Neural progenitor cell (in vitro differentiated cells): ENCODE data around the gene FBP1. TPM values are rescaled to one million over a fixed set of nuclear protein-coding genes. Genes with fewer than 3 reads are reported as not detected.

Experiments used
- DNase-seq: peaks from one replicate; pipeline ENCODE4 v3.0.0-alpha.2; 2016; ENCODE audit warnings: low spot score
- H2AFZ ChIP-seq: fragments of 200-600 bp; sonication (generic); replicated peaks from 2 replicates; pipeline ENCODE4 v1.6.1; 2016; ENCODE audit warnings: antibody characterized with exemption
- H3F3A ChIP-seq: fragments of 200-600 bp; sonication (generic); 2 replicates; pipeline ENCODE4 v1.6.1; 2016; ENCODE audit warnings: antibody characterized with exemption, low read depth
- H3K27ac ChIP-seq: fragments of 200-600 bp; sonication (generic); 2 replicates; pipeline ENCODE4 v1.5.1; 2016; ENCODE audit warnings: mild to moderate bottlenecking
- H3K27me3 ChIP-seq: fragments of 200-600 bp; sonication (generic); 2 replicates; pipeline ENCODE4 v1.6.1; 2016; ENCODE audit warnings: mild to moderate bottlenecking, moderate library complexity
- H3K36me3 ChIP-seq: fragments of 200-600 bp; sonication (generic); 2 replicates; pipeline ENCODE4 v1.5.1; 2016
- H3K4me1 ChIP-seq: fragments of 200-600 bp; sonication (generic); 2 replicates; pipeline ENCODE4 v1.6.1; 2016; ENCODE audit warnings: mixed run types
- H3K4me2 ChIP-seq: fragments of 200-600 bp; sonication (generic); 2 replicates; pipeline ENCODE4 v1.6.1; 2016
- H3K4me3 ChIP-seq: fragments of 200-600 bp; sonication (generic); 2 replicates; pipeline ENCODE4 v1.5.1; 2016
- H3K79me2 ChIP-seq: fragments of 200-600 bp; sonication (generic); 2 replicates; pipeline ENCODE4 v1.6.1; 2016; ENCODE audit warnings: low read depth
- H3K9ac ChIP-seq: fragments of 200-600 bp; sonication (generic); 2 replicates; pipeline ENCODE4 v1.6.1; 2016
- H3K9me3 ChIP-seq: fragments of 200-600 bp; sonication (generic); 2 replicates; pipeline ENCODE4 v1.5.1; 2016; ENCODE audit warnings: low read depth
- H4K20me1 ChIP-seq: fragments of 200-600 bp; sonication (generic); 2 replicates; pipeline ENCODE4 v1.6.1; 2016; ENCODE audit warnings: low read depth
- H3K27ac Mint-ChIP-seq: 3 replicates; pipeline ENCODE4 v1.8.0; 2021; ENCODE audit warnings: mixed read lengths
- H3K27me3 Mint-ChIP-seq: 2 replicates; pipeline ENCODE4 v1.8.0; 2022; ENCODE audit warnings: low read depth, mild to moderate bottlenecking, inconsistent platforms, moderate library complexity, mixed read lengths; ENCODE audit not compliant: insufficient read depth
- H3K36me3 Mint-ChIP-seq: 3 replicates; pipeline ENCODE4 v1.8.0; 2021; ENCODE audit warnings: mixed read lengths
- H3K4me1 Mint-ChIP-seq: 3 replicates; pipeline ENCODE4 v1.8.0; 2021; ENCODE audit warnings: mixed read lengths
- H3K4me3 Mint-ChIP-seq: 3 replicates; pipeline ENCODE4 v1.8.0; 2021; ENCODE audit warnings: mild to moderate bottlenecking, moderate library complexity, mixed read lengths
- H3K9me3 Mint-ChIP-seq: 3 replicates; pipeline ENCODE4 v1.8.0; 2020; ENCODE audit warnings: mixed read lengths
- CTCF ChIP-seq: fragments of 200-600 bp; sonication (generic); IDR thresholded peaks from 2 replicates; pipeline ENCODE4 v1.5.1; 2017; ENCODE audit warnings: antibody characterized with exemption, mild to moderate bottlenecking
- EZH2 ChIP-seq: fragments of 200-600 bp; sonication (generic); IDR thresholded peaks from 2 replicates; pipeline ENCODE4 v1.6.1; 2017; ENCODE audit warnings: antibody characterized with exemption, mild to moderate bottlenecking, moderate library complexity
- EZH2phosphoT487 ChIP-seq: fragments of 200-600 bp; sonication (generic); IDR thresholded peaks from 2 replicates; pipeline ENCODE4 v1.6.1; 2017; ENCODE audit warnings: antibody characterized with exemption
- total RNA-seq: library from RNA; depleted of rRNA; stranded (reverse); fragments of >200 nt; gene quantifications from 2 replicates; pipeline ENCODE4 v1.2.3, GENCODE V29; 2015; ENCODE audit warnings: low replicate concordance

FBP1 gene
- total RNA-seq, 1 donor from 2014 or later = not detected

GRCh38 chr9:94622087-94622800 lies 17.1 kb downstream of the FBP1 start:
- H3K36me3 Mint-ChIP-seq = no peaks in the 10 kb centered on the region
- TF ChIP-seq EZH2 (no peak), CTCF (no peak), EZH2phosphoT487 (no peak)
- Histone ChIP-seq H3K9me3 (no peaks in the 10 kb centered on the region), H2AFZ (no peak overlapping the region), H3K27ac (no peak overlapping the region), H3K4me1 (no peaks in the 10 kb centered on the region), H3K9ac (no peak overlapping the region), H3K4me3 (no peak overlapping the region), H4K20me1 (no peaks in the 10 kb centered on the region), H3F3A (no peaks in the 10 kb centered on the region), H3K4me2 (no peak overlapping the region), H3K27me3 (no peaks in the 10 kb centered on the region), H3K36me3 (no peaks in the 10 kb centered on the region), H3K79me2 (no peaks in the 10 kb centered on the region)
- DNase-seq = no peak
- H3K4me1 Mint-ChIP-seq = peaks cover 5% of the 10 kb centered on the region
- H3K9me3 Mint-ChIP-seq = no peaks in the 10 kb centered on the region
- H3K27me3 Mint-ChIP-seq = peaks cover 8% of the 10 kb centered on the region
- no peak overlapping the region for H3K27ac Mint-ChIP-seq
- H3K4me3 Mint-ChIP-seq = no peak overlapping the region

DNA sequence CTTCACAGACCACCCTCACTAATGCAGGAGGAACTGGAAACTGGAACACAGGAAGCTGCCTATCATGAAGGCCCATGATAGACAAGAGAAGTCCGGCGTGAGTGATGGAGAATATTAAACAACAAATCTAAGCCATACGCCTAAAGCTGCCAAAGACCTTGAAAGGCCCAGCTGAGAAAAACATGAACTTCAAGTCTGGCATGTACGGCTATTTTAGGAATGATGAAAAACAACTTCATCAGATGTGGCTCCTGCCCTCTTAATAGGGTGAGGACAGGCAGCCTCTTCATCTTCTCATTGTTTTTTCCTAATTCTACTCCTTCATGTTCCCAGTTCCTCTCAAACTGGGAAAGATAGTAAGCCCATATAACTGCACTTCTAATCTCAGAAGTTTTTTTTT lies 20.3 kb downstream of the FBP1 start:
- TF ChIP-seq EZH2 (no peak), CTCF (no peak), EZH2phosphoT487 (no peak)
- H3K9me3 Mint-ChIP-seq = no peaks in the 10 kb centered on the region
- Histone ChIP-seq H2AFZ (no peak overlapping the region), H3K27ac (no peak overlapping the region), H3K9ac (no peak overlapping the region), H3F3A (no peaks in the 10 kb centered on the region), H3K4me3 (no peak overlapping the region), H4K20me1 (no peaks in the 10 kb centered on the region), H3K36me3 (no peaks in the 10 kb centered on the region), H3K4me1 (no peaks in the 10 kb centered on the region), H3K4me2 (no peak overlapping the region), H3K27me3 (no peaks in the 10 kb centered on the region), H3K9me3 (no peaks in the 10 kb centered on the region), H3K79me2 (no peaks in the 10 kb centered on the region)
- H3K4me3 Mint-ChIP-seq = no peak overlapping the region
- H3K27ac Mint-ChIP-seq = no peak overlapping the region
- no peak for DNase-seq
- no peaks in the 10 kb centered on the region for H3K36me3 Mint-ChIP-seq
- H3K27me3 Mint-ChIP-seq = peaks cover 4% of the 10 kb centered on the region
- no peaks in the 10 kb centered on the region for H3K4me1 Mint-ChIP-seq

DNA sequence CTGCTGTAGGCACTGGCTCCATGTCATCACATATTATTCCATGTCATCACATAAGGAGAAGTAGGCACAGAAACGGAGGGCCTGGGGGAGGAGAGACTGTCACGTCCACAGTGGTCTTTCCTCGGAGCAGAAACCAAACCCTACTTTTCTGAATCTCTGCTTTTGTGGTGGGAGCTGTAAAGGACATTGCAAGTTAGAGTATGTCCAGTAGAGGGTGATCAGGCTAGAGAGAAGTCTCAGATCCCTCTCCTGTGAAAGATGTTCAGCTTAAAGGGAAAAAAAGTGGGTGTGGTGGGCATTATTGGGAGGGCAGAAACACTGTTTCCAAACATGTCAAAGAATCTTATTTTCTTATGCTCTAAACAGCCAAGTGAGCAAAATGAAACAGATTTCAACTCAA lies 26.3 kb downstream of the FBP1 start:
- H3K4me2 ChIP-seq = no peak overlapping the region
- H3K27ac Mint-ChIP-seq = no peak overlapping the region
- H2AFZ ChIP-seq = no peak overlapping the region
- no peaks in the 10 kb centered on the region for H3K36me3 ChIP-seq
- no peak overlapping the region for H3K4me3 ChIP-seq
- peaks cover 5% of the 10 kb centered on the region for H3K27me3 Mint-ChIP-seq
- peaks cover 19% of the 10 kb centered on the region for H3F3A ChIP-seq
- H3K79me2 ChIP-seq = no peaks in the 10 kb centered on the region
- H3K9me3 ChIP-seq = no peaks in the 10 kb centered on the region
- no peak overlapping the region for H3K9ac ChIP-seq
- peak; percentile 26 for TF ChIP-seq CTCF
- TF ChIP-seq EZH2 = no peak
- no peak for TF ChIP-seq EZH2phosphoT487
- H3K9me3 Mint-ChIP-seq = no peaks in the 10 kb centered on the region
- H3K4me3 Mint-ChIP-seq = no peak overlapping the region
- DNase-seq = no peak
- H3K27me3 ChIP-seq = no peaks in the 10 kb centered on the region
- no peaks in the 10 kb centered on the region for H4K20me1 ChIP-seq
- peaks cover 14% of the 10 kb centered on the region for H3K4me1 ChIP-seq
- no peak overlapping the region for H3K27ac ChIP-seq
- H3K36me3 Mint-ChIP-seq = no peaks in the 10 kb centered on the region
- H3K4me1 Mint-ChIP-seq = peaks cover 17% of the 10 kb centered on the region
